ENCODE results near the gene ATP6V0C.

DNA sequence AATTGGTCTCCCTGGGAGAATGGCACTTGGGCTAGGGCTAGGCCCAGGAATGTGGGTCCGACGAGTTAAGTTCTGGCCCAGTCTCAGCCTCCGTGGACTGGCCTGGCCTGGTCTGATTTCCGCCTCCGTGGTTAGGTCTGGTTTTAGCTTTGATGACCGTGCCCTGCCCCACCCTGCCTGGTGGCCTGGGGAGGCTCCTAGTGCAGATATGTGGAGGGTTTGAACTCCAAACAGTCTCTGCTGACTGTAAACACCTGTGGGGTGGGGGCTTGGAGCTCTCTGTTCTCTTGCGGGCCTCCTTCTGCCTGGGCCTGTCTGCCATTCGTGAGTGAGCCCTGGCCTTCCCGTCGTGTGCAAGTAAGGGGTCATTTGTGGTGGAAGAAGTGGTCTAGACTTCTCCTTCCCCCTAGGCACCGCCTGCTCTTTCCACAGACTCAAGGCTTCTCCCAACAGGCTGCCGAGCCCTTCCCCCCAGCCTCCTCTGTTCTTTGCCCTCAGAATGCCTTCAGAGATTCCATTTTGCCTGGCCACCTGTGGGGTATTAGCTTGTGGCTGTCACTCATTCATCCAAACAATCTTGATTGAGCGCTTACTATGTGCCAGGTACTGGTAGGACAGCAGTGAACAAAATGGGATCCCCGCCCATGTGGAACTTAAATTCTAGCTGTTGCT, 1.6 kb downstream of the ATP6V0C start:
- TF ChIP-seq CTCF (IDR thresholded peaks at IDR 0.05; ENCODE audit: low read depth, low read length, poor library complexity, severe bottlenecking): no peak
- TF ChIP-seq EZH2phosphoT487 (IDR thresholded peaks at IDR 0.05; ENCODE audit: borderline replicate concordance, low read length): no peak

All from DOHH2 (cell line).